ENCODE measurements around the gene EPHB6.

EPHB6 gene

DNA sequence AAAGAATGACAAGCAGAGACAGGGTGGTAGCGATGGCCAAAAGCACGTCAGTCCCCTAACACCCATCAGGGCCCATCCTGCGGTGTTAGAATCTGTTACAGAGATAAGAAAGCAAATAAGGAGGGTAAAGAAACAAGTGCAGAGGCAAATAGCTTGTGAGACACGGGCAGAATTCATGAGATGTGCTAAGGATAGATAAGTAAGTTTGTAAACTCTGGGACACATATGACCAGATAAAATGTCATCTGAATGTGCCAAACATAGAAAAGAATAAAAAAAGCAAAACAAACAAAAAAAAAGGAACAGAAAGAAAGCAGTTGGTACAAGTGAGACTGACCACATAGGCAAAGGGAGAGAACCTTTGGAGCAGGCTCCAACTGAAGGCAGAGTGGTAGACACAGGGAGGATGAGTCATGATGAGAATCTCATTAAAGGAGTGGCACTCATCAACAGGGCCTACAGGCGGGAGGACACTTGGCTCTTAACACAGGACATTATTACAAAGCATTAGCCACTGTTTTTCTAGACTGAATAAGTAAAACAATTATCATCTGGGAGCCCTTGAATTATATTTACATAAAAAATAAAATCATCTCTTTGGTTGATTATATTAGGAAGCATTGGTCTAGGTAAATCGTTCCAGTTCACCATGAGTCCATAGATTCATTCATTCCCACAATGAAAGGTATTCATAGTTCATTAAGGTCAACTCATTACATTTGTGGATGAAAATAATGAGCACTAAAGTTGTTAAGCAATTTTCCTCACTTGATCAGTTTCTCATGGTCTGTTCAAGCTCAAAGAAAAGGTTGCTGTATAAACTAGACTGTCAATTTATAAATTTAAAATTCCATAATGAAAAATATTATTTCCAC, 21.5 kb upstream of the EPHB6 start:
- no peak for DNase-seq

- DNase-seq: no peak
Measured at GRCh38 chr7:142835487-142835886, 19.4 kb upstream of the EPHB6 start.

GRCh38 chr7:142836426-142836825, 18.4 kb upstream of the EPHB6 start:
- no peak for DNase-seq

- DNase-seq: no peak
Measured at GRCh38 chr7:142838461-142839213, 16.2 kb upstream of the EPHB6 start.

DNA sequence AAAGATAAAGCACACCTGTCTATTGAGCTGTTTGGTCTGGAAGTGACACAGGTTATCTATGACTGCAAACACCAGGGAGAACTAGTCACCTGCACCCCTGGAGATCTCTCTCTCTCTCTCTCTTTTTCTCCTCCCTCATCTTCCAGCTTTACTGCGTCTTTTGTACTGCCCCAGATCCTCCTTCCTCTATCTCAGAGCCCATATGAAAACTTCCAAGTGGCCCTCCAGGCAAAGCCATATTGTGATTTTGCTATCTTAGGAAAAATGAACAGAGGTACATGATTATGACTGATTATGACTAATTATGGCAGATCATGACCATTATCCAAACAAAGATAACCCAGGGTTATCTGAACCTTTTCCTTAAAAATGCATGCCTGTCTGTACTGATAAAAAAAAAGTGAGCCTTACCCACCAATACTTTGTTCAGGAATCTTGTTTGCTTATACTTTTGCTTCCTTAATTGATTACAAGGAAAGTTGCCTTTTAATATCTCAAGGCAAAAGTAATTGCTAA, 12.6 kb upstream of the EPHB6 start:
- DNase-seq: no peak

DNA sequence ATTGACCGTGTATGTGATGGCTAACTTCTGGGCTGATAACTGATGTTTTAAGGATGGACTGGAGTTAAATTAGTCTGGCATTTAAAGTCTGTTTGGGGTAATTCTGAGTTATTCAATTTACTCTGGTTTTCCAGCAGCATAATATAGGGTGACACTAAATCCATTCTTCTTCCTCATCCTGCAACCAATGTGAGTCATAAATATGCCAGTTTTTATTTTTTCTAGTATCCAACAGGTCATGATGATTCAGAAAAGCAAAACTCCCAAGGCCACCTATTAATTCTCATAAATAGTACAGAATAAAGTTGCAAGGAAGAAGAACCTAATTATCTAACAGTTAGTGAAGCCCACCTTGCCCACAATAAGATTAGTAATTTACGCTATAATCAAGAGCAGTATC, 7.5 kb upstream of the EPHB6 start:
- no peak for DNase-seq

- DNase-seq: no peak
Measured at GRCh38 chr7:142851269-142851668, 3.6 kb upstream of the EPHB6 start.

DNA sequence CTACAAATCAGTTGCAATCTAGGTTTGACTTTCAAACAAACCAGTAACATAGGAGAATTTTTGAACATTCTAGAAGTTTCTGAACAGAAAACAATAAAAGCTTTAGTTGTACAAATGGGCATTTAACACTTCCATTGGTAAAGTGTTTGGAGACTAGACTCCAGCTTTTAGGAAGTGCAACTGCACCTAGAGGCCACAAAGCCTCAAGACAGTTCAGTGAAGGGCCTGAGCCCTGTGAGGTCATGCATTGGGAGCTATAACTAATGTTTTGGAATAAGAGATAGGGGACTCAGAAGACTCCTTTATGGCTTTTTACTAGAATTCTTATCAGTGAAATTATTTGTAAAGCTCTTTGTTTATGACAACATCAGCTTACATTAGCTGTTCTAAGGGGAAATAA, 3.0 kb upstream of the EPHB6 start:
- DNase-seq: no peak

GRCh38 chr7:142853739-142854371, 1.0 kb upstream of the EPHB6 start:
- no peak for DNase-seq

GRCh38 chr7:142855114-142855743, 353 bp downstream of the EPHB6 start:
- DNase-seq: no peak

DNA sequence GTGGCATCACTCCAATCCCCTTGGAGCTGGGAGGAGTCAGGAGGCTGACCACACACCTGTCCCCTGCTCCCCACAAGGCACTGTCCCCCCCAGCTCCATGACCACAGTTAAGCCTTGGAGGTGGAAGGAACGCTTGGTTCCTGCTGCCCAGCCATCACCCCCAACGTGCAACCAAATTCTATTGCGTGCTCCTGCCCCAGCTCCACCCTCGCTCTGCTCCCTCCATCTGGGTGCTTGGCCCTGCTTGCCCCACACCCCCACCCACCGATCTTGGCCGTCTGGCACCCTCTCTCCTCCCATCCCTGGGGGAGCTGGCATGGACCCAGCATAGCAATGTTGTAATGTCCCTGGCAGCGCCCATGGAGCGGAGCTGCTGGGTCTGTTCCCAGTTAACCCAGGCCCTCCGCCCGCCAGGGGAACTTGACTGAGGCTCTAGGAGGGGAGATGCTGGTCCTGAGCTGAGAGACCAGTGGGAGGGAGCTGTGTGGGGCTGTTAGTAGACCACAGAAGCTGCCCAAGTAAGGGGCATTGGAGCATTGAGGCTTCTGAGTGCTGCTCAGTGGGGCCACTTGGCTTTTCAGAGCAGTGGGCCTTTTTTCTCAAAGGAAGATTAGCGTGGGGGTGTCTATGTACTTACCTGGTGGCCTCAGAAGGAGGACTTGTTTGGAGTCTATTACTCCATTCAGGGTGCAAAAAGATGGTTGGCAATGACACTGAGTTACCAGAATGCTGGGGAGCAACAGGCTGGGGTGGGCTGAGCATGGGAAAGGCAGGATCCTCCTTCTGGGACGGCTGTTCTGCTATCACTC, 1.1 kb downstream of the EPHB6 start:
- no peak for DNase-seq

- no peak for DNase-seq
Measured at GRCh38 chr7:142856565-142857245, 1.8 kb downstream of the EPHB6 start.

- no peak for DNase-seq
Measured at GRCh38 chr7:142857625-142858024, 2.7 kb downstream of the EPHB6 start.

GRCh38 chr7:142859411-142859810, 4.5 kb downstream of the EPHB6 start:
- no peak for DNase-seq

DNA sequence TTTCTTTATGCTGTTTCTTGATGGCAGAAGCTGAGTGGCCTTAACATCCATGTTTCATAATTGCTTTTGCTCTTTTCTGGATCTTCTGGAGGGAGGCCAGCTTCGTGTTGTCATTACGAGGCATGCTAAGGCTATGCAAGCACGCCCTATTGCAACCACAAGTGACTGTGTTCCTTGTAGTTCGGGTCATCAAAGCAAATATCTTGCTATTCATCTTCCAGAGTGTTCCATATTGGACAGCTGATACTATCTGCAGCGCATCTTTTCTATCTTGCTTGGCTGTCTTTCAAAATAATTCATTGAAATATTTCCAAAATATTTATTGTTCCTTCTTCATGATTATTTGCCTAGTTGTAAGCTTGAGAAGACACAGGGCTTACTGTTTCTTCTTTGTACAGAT, 5.0 kb downstream of the EPHB6 start:
- DNase-seq: no peak

DNA sequence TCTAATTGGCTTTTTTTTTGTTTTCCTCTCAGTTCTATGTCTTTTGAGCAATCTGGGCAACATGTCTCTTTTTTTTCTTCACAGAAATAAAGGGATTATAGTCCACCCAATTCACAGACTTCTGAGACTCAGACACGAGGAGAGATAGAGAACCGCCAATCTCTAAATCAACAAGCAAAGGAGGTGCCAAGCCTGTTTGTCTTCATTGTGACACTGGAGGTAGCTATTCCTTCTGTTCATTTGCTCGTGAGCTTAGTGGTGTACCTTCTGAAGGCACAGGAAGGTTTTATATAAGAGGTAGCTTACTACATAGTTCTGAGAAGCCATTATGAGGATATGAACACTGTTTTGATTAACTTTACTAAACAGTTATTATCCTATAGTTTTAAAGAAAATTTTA, 6.1 kb downstream of the EPHB6 start:
- no peak for DNase-seq

DNA sequence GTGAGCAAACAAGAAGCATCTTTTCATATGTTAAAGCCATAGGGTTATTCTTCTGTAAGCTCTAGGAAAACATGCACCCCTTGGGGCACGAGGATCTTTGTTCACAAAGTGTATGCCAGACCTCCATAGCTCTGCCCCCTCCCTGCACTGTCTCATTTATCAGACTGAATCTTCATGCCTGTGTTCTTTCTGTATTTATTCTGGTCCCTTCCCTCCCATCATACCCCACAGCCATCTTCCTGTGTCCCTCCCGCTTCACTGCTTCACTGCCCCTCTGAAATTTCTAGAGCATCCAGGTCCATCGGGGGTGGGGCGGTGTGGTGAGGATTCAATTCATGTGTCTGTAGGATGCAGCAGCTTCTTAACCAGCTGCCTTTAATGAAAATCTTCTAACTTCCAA, 7.5 kb downstream of the EPHB6 start:
- no peak for DNase-seq

GRCh38 chr7:142862786-142863400, 8.0 kb downstream of the EPHB6 start:
- no peak for DNase-seq

DNA sequence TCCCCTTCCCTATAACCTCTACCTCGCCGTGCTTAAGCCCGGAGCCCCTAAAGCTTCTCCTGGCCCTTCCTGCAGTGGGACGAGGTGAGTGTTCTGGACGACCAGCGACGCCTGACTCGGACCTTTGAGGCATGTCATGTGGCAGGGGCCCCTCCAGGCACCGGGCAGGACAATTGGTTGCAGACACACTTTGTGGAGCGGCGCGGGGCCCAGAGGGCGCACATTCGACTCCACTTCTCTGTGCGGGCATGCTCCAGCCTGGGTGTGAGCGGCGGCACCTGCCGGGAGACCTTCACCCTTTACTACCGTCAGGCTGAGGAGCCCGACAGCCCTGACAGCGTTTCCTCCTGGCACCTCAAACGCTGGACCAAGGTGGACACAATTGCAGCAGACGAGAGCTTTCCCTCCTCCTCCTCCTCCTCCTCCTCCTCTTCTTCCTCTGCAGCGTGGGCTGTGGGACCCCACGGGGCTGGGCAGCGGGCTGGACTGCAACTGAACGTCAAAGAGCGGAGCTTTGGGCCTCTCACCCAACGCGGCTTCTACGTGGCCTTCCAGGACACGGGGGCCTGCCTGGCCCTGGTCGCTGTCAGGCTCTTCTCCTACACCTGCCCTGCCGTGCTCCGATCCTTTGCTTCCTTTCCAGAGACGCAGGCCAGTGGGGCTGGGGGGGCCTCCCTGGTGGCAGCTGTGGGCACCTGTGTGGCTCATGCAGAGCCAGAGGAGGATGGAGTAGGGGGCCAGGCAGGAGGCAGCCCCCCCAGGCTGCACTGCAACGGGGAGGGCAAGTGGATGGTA, 9.2 kb downstream of the EPHB6 start:
- DNase-seq: no peak
